CD4-positive, alpha-beta memory T cell (primary cell): ENCODE results near the gene GCDH. TPM values are rescaled to one million over a fixed set of nuclear protein-coding genes. Genes with fewer than 3 reads are reported as not detected.
A peak's percentile ranks its signal among the peaks of the same experiment; 100 is the strongest.

ENCODE experiments used
- CTCF ChIA-PET: fragments of 350-600 bp; sonication (Branson Sonifier 250); formaldehyde crosslinking; loops from one replicate; lab custom pipeline; 2021; ENCODE audit warnings: inconsistent platforms; ENCODE audit not compliant: partially characterized antibody; lab: Charles Lee
- POLR2A ChIA-PET: fragments of 350-600 bp; sonication (Branson Sonifier 250); formaldehyde crosslinking; loops from one replicate; lab custom pipeline; 2021; ENCODE audit not compliant: partially characterized antibody; lab: Charles Lee
- DNase-seq, 5 donors: peaks; one replicate each; pipeline versions ENCODE4 v3.0.0 to v3.0.0-alpha.2; 2020 to 2022; ENCODE audit warnings: mixed read lengths in 1 of 5
- H3K27ac ChIP-seq: one replicate; pipeline ENCODE4 v1.7.0; 2013; ENCODE audit warnings: low read depth, low read length
- H3K27me3 ChIP-seq: 2 replicates; pipeline ENCODE4 v1.7.0; 2013; ENCODE audit warnings: mild to moderate bottlenecking, low read length, moderate library complexity; ENCODE audit not compliant: insufficient read depth
- H3K36me3 ChIP-seq: 2 replicates; pipeline ENCODE4 v1.7.0; 2013; ENCODE audit warnings: mild to moderate bottlenecking, low read length, moderate library complexity; ENCODE audit not compliant: insufficient read depth
- H3K4me1 ChIP-seq: 2 replicates; pipeline ENCODE4 v1.7.0; 2013; ENCODE audit warnings: mild to moderate bottlenecking, low read length, moderate library complexity; ENCODE audit not compliant: insufficient read depth
- H3K4me3 ChIP-seq, 2 donors: one replicate each; pipeline ENCODE4 v1.7.0; 2013; ENCODE audit warnings: low read length in 2 of 2, mild to moderate bottlenecking in 1 of 2
- H3K9me3 ChIP-seq, 2 donors: one replicate each; pipeline ENCODE4 v1.7.0; 2013; ENCODE audit warnings: low read length in 2 of 2, control low read depth in 1 of 2; ENCODE audit not compliant: control insufficient read depth in 1 of 2
- H3K27ac Mint-ChIP-seq, 7 donors: one replicate each; pipeline ENCODE4 v1.8.0; 2020 to 2021; ENCODE audit warnings: mixed read lengths in 7 of 7, mild to moderate bottlenecking in 6 of 7, inconsistent platforms in 3 of 7, moderate library complexity in 3 of 7
- H3K27me3 Mint-ChIP-seq, 2 donors: one replicate each; pipeline ENCODE4 v1.8.0; 2020 to 2021; ENCODE audit warnings: mixed read lengths in 2 of 2
- H3K36me3 Mint-ChIP-seq, 2 donors: one replicate each; pipeline ENCODE4 v1.8.0; 2020 to 2021; ENCODE audit warnings: mixed read lengths in 2 of 2, inconsistent platforms in 1 of 2, mild to moderate bottlenecking in 1 of 2
- H3K4me1 Mint-ChIP-seq, 4 donors: one replicate each; pipeline ENCODE4 v1.8.0; 2020 to 2021; ENCODE audit warnings: mixed read lengths in 4 of 4, mild to moderate bottlenecking in 1 of 4
- H3K4me3 Mint-ChIP-seq, 8 donors: one replicate each; pipeline ENCODE4 v1.8.0; 2020 to 2021; ENCODE audit warnings: mixed read lengths in 8 of 8, mild to moderate bottlenecking in 7 of 8, moderate library complexity in 6 of 8, inconsistent platforms in 3 of 8
- H3K9me3 Mint-ChIP-seq, 8 donors: one replicate each; pipeline ENCODE4 v1.8.0; 2020 to 2021; ENCODE audit warnings: mixed read lengths in 8 of 8, mild to moderate bottlenecking in 5 of 8, inconsistent platforms in 3 of 8, moderate library complexity in 1 of 8
- intact Hi-C: fragments of 100-400 bp; cut with micrococcal nuclease; formaldehyde crosslinking; loops from one replicate; pipeline ENCODE4 v1.15.1; 2023
- polyA plus RNA-seq, 2 donors: library from polyadenylated mRNA; unstranded; fragments of 300-500 nt; fragmentation: Illumina TruSeq; gene quantifications; one replicate each; pipeline ENCODE4 v1.2.3, GENCODE V29; 2021
- total RNA-seq, 2 experiments: library from RNA; stranded (reverse); gene quantifications; one replicate each; pipeline ENCODE4 v1.2.3, GENCODE V29; 2021

GCDH gene
- total and polyA plus RNA-seq, 4 experiments from 2014 or later, result 16.5 to 66.1 (median 45.7) TPM

DNA sequence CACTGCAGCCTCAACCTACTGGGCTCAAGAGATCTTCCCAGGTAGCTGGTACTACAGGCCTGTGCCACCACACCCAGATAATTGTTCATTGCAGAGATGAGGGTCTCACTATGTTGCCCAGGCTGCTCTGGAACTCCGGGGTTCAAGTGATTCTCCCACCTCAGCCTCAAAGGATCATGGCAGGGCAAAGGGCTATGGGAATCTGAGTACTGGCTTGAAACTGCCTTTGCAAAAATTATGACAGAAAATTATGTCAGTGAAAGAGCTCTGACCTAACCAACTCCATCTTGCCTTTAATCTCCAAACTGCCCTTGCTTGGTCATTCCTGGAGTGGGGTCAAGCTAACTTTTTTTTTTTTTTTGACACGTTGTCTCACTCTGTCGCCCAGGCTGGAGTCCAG lies 8.4 kb upstream of the GCDH start:
- peaks cover 11% of the 10 kb centered on the region for H3K36me3 ChIP-seq
- no peaks in the 10 kb centered on the region for H3K27me3 Mint-ChIP-seq
- DNase-seq, result no peak
- H3K9me3 ChIP-seq, result no peaks in the 10 kb centered on the region
- H3K9me3 Mint-ChIP-seq, result peaks cover 0 to 4% (median 0%) of the 10 kb centered on the region in 8 donors
- peak overlapping the region in 4 of 7 donors; percentile 66 to 92 (median 78) for H3K27ac Mint-ChIP-seq
- H3K4me3 ChIP-seq, result no peak overlapping the region
- no peaks in the 10 kb centered on the region for H3K27me3 ChIP-seq
- H3K4me3 Mint-ChIP-seq, result peak overlapping the region; percentile 81 to 92 (median 89)
- POLR2A ChIA-PET, result interaction anchor here (0.6 to 1.9 kb wide), 5 partner anchors 13 to 1625 kb away, joined by 3 to 8 read pairs (median 3); partner anchors contain the start of gene GADD45GIP1
- H3K36me3 Mint-ChIP-seq, result peaks cover 0 to 12% of the 10 kb centered on the region in 2 donors
- H3K4me1 Mint-ChIP-seq, result peaks cover 10 to 51% (median 25%) of the 10 kb centered on the region in 4 donors
- H3K4me1 ChIP-seq, result peaks cover 29% of the 10 kb centered on the region
- H3K27ac ChIP-seq, result no peak overlapping the region
- CTCF ChIA-PET, result interaction anchor here (0.5 to 9.0 kb wide), 9 partner anchors 8 to 442 kb away, joined by 3 to 166 read pairs (median 5); partner anchors contain the start of genes GCDH, SYCE2 and ZNF443
- intact Hi-C loops, result loop anchor here (5.0 kb wide), 1 partner anchor 35 kb away; the partner anchor contains the start of gene SYCE2

DNA sequence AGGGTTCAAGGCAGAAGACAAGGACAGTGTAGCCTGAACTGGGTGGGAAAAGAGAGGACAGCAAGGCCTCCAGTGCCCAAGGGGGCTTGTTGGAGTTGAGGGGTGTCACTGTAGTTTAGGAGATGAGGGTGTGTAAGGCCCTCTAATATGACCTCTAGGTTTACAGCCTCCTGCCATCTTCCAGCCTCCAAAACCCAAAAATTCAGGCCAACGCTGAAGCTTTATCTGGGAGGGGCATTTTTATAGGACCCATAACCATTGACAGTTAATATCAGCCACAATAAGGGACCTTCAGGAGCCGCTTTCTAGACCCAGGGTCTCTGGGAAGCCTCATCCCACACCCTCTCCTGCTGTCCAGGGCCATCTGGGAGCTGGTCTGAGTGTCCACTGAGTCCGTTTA lies 6.8 kb upstream of the GCDH start:
- peaks cover 0 to 4% (median 0%) of the 10 kb centered on the region in 8 donors for H3K9me3 Mint-ChIP-seq
- DNase-seq, result no peak
- H3K9me3 ChIP-seq, result no peaks in the 10 kb centered on the region
- H3K27me3 ChIP-seq, result no peaks in the 10 kb centered on the region
- H3K27me3 Mint-ChIP-seq, result no peaks in the 10 kb centered on the region
- H3K36me3 ChIP-seq, result no peaks in the 10 kb centered on the region
- H3K27ac Mint-ChIP-seq, result peak overlapping the region in 1 of 7 donors; percentile 85
- H3K4me1 ChIP-seq, result peaks cover 29% of the 10 kb centered on the region
- H3K4me3 Mint-ChIP-seq, result peak overlapping the region in 3 of 8 donors; percentile 15 to 96 (median 50)
- H3K4me3 ChIP-seq, result no peak overlapping the region
- peaks cover 0 to 2% of the 10 kb centered on the region in 2 donors for H3K36me3 Mint-ChIP-seq
- no peak overlapping the region for H3K27ac ChIP-seq
- ChIA-PET CTCF (interaction anchor here (1.0 to 9.0 kb wide), 9 partner anchors 8 to 92 kb away, joined by 3 to 166 read pairs (median 7); partner anchors contain the start of genes FARSA and SYCE2), POLR2A (interaction anchor here (0.7 to 2.4 kb wide), 8 partner anchors 11 to 81 kb away, joined by 3 to 31 read pairs (median 4); partner anchors contain the start of genes CALR, FARSA and GADD45GIP1)
- peaks cover 11 to 43% (median 27%) of the 10 kb centered on the region in 4 donors for H3K4me1 Mint-ChIP-seq
- intact Hi-C loops, result loop anchor here (5.0 kb wide), 1 partner anchor 33 kb away; the partner anchor contains the start of gene SYCE2

DNA sequence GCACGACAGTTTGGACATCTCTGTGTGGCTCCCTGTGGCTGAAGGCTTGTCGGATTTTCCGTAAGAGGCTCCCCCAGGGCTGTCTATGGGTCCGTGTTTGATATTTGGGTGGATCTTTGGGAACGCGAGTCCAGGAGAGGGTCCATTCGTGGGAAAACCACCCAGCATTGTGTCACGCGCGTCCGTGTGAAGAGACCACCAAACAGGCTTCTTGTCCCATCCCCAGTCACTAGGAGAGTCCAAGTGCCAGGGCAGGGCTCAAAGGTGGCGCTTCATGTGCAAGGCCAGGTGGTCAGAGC lies 6.4 kb upstream of the GCDH start:
- ChIA-PET CTCF (interaction anchor here (0.6 to 9.0 kb wide), 23 partner anchors 9 to 203 kb away, joined by 3 to 166 read pairs (median 6); partner anchors contain the start of genes CALR, DHPS, FARSA and GADD45GIP1), POLR2A (interaction anchor here (0.6 to 2.4 kb wide), 16 partner anchors 11 to 248 kb away, joined by 3 to 31 read pairs (median 5); partner anchors contain the start of genes CALR, FARSA, GADD45GIP1 and SYCE2)
- Histone ChIP-seq H3K4me3 (peak overlapping the region in 1 of 2 donors; percentile 57), H3K27me3 (no peaks in the 10 kb centered on the region), H3K9me3 (no peaks in the 10 kb centered on the region), H3K27ac (no peak overlapping the region), H3K36me3 (no peaks in the 10 kb centered on the region), H3K4me1 (peaks cover 26% of the 10 kb centered on the region)
- peaks cover 11 to 42% (median 26%) of the 10 kb centered on the region in 4 donors for H3K4me1 Mint-ChIP-seq
- peaks cover 0 to 2% of the 10 kb centered on the region in 2 donors for H3K36me3 Mint-ChIP-seq
- no peaks in the 10 kb centered on the region for H3K27me3 Mint-ChIP-seq
- H3K9me3 Mint-ChIP-seq, result peaks cover 0 to 4% (median 0%) of the 10 kb centered on the region in 8 donors
- peak overlapping the region in 5 of 8 donors; percentile 25 to 96 (median 88) for H3K4me3 Mint-ChIP-seq
- intact Hi-C loops, result loop anchor here (5.0 kb wide), 1 partner anchor 33 kb away; the partner anchor contains the start of gene SYCE2
- peak overlapping the region in 1 of 7 donors; percentile 85 for H3K27ac Mint-ChIP-seq
- no peak for DNase-seq

DNA sequence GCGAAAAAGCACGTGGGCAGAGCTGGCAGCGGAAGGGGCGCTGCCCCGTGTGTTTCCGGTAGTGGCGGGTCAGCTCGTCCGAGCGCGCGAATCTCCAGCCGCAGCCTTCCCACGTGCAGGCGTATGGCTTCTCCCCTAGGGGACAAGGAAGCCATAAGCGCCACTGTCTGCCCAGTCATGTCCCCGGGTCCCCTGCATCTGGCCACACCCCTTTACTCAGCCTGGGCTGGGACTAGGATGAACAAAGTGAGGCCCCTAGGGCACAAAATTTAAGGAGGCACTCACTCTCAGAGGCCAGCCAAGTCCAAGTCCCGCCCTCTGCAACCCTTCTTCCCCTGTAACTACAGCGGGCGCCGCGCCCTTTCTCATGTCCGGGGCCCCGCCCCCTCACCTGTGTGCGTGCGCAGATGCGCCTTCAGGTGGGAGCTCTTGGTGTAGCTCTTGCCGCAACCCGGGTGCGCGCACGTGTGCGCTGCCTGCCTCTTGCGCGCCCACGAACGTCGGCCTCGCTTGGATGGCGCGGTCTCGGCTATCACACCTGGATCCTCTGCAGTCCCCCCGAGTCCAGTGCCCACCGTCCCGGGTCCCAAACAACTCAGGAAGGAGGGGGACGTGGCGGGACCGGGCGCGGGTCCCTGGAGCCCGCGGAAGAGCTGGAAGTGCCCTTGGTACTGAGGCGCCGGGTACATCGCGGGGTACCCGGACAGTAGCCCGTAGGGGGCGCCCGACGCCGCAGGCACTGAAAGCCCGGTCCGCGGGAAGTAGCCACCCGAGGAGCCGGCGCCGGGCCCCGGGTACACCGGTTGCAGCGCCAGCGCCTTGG lies 5.8 kb upstream of the GCDH start:
- intact Hi-C loops, result loop anchor here (1.0 to 5.0 kb wide), 4 partner anchors 32 to 212 kb away; partner anchors contain the start of genes FARSA and SYCE2
- Mint-ChIP-seq H3K36me3 (peaks cover 0 to 2% of the 10 kb centered on the region in 2 donors), H3K27me3 (no peaks in the 10 kb centered on the region), H3K4me3 (peak overlapping the region; percentile 88 to 96 (median 90)), H3K27ac (peak overlapping the region; percentile 70 to 96 (median 87)), H3K4me1 (peaks cover 9 to 39% (median 23%) of the 10 kb centered on the region in 4 donors), H3K9me3 (peaks cover 0 to 4% (median 0%) of the 10 kb centered on the region in 8 donors)
- peak; percentile 84 to 91 (median 88) for DNase-seq
- Histone ChIP-seq H3K4me1 (peaks cover 22% of the 10 kb centered on the region), H3K9me3 (no peaks in the 10 kb centered on the region), H3K36me3 (no peaks in the 10 kb centered on the region), H3K27ac (no peak overlapping the region), H3K27me3 (no peaks in the 10 kb centered on the region), H3K4me3 (peak overlapping the region in 1 of 2 donors; percentile 57)
- POLR2A ChIA-PET, result interaction anchor here (0.6 to 2.4 kb wide), 17 partner anchors 11 to 247 kb away, joined by 3 to 31 read pairs (median 5); partner anchors contain the start of genes CALR, FARSA, GADD45GIP1 and SYCE2
- CTCF ChIA-PET, result interaction anchor here (0.6 to 9.0 kb wide), 27 partner anchors 9 to 228 kb away, joined by 3 to 166 read pairs (median 5); partner anchors contain the start of genes CALR, DHPS, FARSA and GADD45GIP1

DNA sequence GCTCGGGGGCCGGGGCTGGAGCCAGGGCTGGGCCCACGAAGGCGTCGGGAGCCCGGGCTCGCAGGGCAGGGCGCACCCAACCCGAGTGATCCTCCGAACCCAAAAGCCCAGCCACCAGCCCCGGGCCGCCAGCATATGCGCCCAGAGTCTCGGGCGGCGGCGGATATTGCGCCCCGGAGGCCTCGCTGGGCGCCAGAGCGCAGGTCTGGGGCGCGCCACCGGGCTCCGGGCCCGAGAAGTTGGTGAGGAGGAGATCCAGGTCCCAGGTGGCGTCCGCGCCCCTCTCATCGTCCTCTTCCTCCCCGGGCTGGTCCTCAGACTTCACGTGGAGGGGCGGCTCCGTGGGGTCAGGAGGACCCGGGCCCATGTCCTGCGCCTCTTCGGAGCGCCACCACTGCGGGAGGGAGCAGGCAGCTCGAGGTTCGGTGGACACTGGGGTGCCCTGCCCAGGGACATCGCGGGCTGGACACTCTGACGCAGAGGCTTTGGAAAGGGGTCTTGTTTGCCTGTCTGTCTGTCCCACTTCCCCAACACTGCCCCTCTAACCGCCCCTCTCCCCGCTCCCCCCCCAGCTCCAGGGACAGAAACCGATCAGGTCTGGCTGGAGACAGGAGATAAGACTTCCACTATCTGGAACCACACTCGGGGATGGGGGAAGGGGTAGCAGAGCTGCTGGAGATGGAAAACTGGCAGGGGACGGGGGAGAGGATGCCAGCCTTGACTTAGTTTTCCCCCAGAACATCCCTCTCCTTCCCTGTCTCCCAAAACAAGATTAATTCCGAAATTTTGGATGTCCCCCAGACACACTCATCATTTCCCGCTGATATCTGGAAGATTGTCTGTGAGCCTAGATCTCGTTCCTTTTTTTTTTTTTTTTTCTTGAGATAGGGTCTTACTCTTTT lies 5.0 kb upstream of the GCDH start:
- no peaks in the 10 kb centered on the region for H3K27me3 ChIP-seq
- no peaks in the 10 kb centered on the region for H3K36me3 ChIP-seq
- H3K27ac Mint-ChIP-seq, result peak overlapping the region in 2 of 7 donors; percentile 47 to 63
- H3K4me1 ChIP-seq, result peaks cover 20% of the 10 kb centered on the region
- H3K27me3 Mint-ChIP-seq, result no peaks in the 10 kb centered on the region
- ChIA-PET CTCF (interaction anchor here (0.8 to 9.0 kb wide), 17 partner anchors 10 to 79 kb away, joined by 3 to 166 read pairs (median 7); partner anchors contain the start of genes CALR, FARSA, GADD45GIP1 and RAD23A), POLR2A (interaction anchor here (0.5 to 2.4 kb wide), 18 partner anchors 10 to 213 kb away, joined by 3 to 31 read pairs (median 5); partner anchors contain the start of genes CALR, FARSA, GADD45GIP1 and SYCE2)
- H3K9me3 Mint-ChIP-seq, result peaks cover 0 to 8% (median 0%) of the 10 kb centered on the region in 8 donors
- H3K4me3 ChIP-seq, result peak overlapping the region in 1 of 2 donors; percentile 57
- no peak for DNase-seq
- no peaks in the 10 kb centered on the region for H3K9me3 ChIP-seq
- no peak overlapping the region for H3K27ac ChIP-seq
- H3K4me3 Mint-ChIP-seq, result peak overlapping the region; percentile 19 to 81 (median 58)
- H3K36me3 Mint-ChIP-seq, result peaks cover under 1 to 5% of the 10 kb centered on the region in 2 donors
- intact Hi-C loops, result loop anchor here (1.0 to 5.0 kb wide), 3 partner anchors 47 to 211 kb away; partner anchors contain the start of gene FARSA
- peaks cover 14 to 39% (median 27%) of the 10 kb centered on the region in 4 donors for H3K4me1 Mint-ChIP-seq

DNA sequence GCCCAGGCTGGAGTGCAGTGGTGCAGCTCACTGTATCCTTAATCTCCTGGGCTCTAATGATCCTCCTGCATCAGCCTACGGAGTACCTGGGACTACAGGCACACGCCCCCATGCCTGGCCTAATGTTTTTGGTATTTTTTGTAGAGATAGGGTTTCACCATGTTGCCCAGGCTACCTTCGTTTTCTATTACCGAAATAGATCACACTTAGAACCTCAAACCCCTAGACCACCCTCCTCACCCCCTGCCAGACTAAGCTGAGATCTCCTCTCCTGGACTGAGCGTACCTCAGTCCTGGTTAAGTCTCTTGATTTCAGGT lies 4.3 kb upstream of the GCDH start:
- H3K9me3 Mint-ChIP-seq, result peaks cover 0 to 8% (median 0%) of the 10 kb centered on the region in 8 donors
- no peak for DNase-seq
- POLR2A ChIA-PET, result interaction anchor here (0.5 to 2.4 kb wide), 4 partner anchors 27 to 79 kb away, joined by 3 to 31 read pairs (median 10); partner anchors contain the start of gene FARSA
- no peak overlapping the region for H3K4me3 ChIP-seq
- no peaks in the 10 kb centered on the region for H3K9me3 ChIP-seq
- intact Hi-C loops, result loop anchor here (5.0 kb wide), 1 partner anchor 211 kb away; no protein-coding TSS in a partner anchor
- H3K27me3 ChIP-seq, result no peaks in the 10 kb centered on the region
- no peaks in the 10 kb centered on the region for H3K36me3 ChIP-seq
- peaks cover 24% of the 10 kb centered on the region for H3K4me1 ChIP-seq
- peaks cover 3 to 9% of the 10 kb centered on the region in 2 donors for H3K36me3 Mint-ChIP-seq
- peaks cover 18 to 41% (median 27%) of the 10 kb centered on the region in 4 donors for H3K4me1 Mint-ChIP-seq
- H3K27ac Mint-ChIP-seq, result peak overlapping the region in 4 of 7 donors; percentile 19 to 68 (median 55)
- peak overlapping the region; percentile 19 to 81 (median 58) for H3K4me3 Mint-ChIP-seq
- no peak overlapping the region for H3K27ac ChIP-seq
- CTCF ChIA-PET, result interaction anchor here (1.8 to 9.0 kb wide), 3 partner anchors 11 to 78 kb away, joined by 7 to 166 read pairs (median 11); no protein-coding TSS in a partner anchor
- no peaks in the 10 kb centered on the region for H3K27me3 Mint-ChIP-seq
